Osteoblast (primary cell): ENCODE results near the gene SYT6. TPM values are rescaled to one million over a fixed set of nuclear protein-coding genes. Genes with fewer than 3 reads are reported as not detected.

Source experiments
- DNase-seq: peaks from one replicate; pipeline ENCODE4 v3.0.0; 2011; ENCODE audit warnings: low spot score, mixed read lengths; ENCODE audit not compliant: insufficient read length; ENCODE audit errors: missing footprints
- H2AFZ ChIP-seq: 2 replicates; pipeline ENCODE4 v1.6.0; 2011; ENCODE audit warnings: mild to moderate bottlenecking, low read length
- H3K27ac ChIP-seq: 2 replicates; pipeline ENCODE4 v1.5.1; 2011; ENCODE audit warnings: mild to moderate bottlenecking, low read depth, low read length, moderate library complexity
- H3K27me3 ChIP-seq: 2 replicates; pipeline ENCODE4 v1.6.0; 2012; ENCODE audit warnings: mild to moderate bottlenecking, control low read depth, inconsistent platforms, low read length, moderate library complexity; ENCODE audit not compliant: insufficient read depth
- H3K36me3 ChIP-seq: 2 replicates; pipeline ENCODE4 v1.5.1; 2011; ENCODE audit warnings: mild to moderate bottlenecking, low read length, control low read depth, moderate library complexity; ENCODE audit not compliant: insufficient read depth
- H3K4me1 ChIP-seq: 2 replicates; pipeline ENCODE4 v1.5.1; 2011; ENCODE audit warnings: mild to moderate bottlenecking, low read length, control low read depth, moderate library complexity; ENCODE audit not compliant: insufficient read depth
- H3K4me2 ChIP-seq: 2 replicates; pipeline ENCODE4 v1.6.0; 2011; ENCODE audit warnings: mild to moderate bottlenecking, low read length; ENCODE audit not compliant: insufficient read depth
- H3K4me3 ChIP-seq: fragments of 200-600 bp; sonication (generic); 3 replicates; pipeline ENCODE4 v1.5.1; 2012; ENCODE audit warnings: mild to moderate bottlenecking, low read length, inconsistent platforms; ENCODE audit not compliant: insufficient read depth
- H3K79me2 ChIP-seq: 2 replicates; pipeline ENCODE4 v1.6.0; 2012; ENCODE audit warnings: mild to moderate bottlenecking, low read length, control low read depth, inconsistent platforms; ENCODE audit not compliant: insufficient read depth
- H3K9me3 ChIP-seq: 2 replicates; pipeline ENCODE4 v1.5.1; 2011; ENCODE audit warnings: low read depth, low read length, control low read depth
- H4K20me1 ChIP-seq: 2 replicates; pipeline ENCODE4 v1.6.0; 2012; ENCODE audit warnings: mild to moderate bottlenecking, low read length, control low read depth; ENCODE audit not compliant: insufficient read depth
- CTCF ChIP-seq: IDR thresholded peaks from 2 replicates; pipeline ENCODE4 v1.5.1; 2011; ENCODE audit warnings: mild to moderate bottlenecking, low read depth, low read length, moderate library complexity; ENCODE audit errors: extremely low read depth
- total RNA-seq: library from RNA; depleted of rRNA; stranded (reverse); fragments of >200 nt; gene quantifications from 2 replicates; pipeline ENCODE4 v1.2.3, GENCODE V29; 2012

The SYT6 gene
- total RNA-seq, 1 donor: 0.36 TPM

GRCh38 chr1:114181356-114181755 lies 27.7 kb upstream of the SYT6 start:
- H3K4me3 ChIP-seq: no peak overlapping the region
- no peak overlapping the region for H2AFZ ChIP-seq
- H3K4me1 ChIP-seq: no peaks in the 10 kb centered on the region
- TF ChIP-seq CTCF: no peak
- no peak overlapping the region for H3K27ac ChIP-seq
- H3K36me3 ChIP-seq: no peaks in the 10 kb centered on the region
- H3K4me2 ChIP-seq: no peak overlapping the region
- no peak for DNase-seq
- H3K79me2 ChIP-seq: no peaks in the 10 kb centered on the region
- H4K20me1 ChIP-seq: no peaks in the 10 kb centered on the region
- H3K9me3 ChIP-seq: no peaks in the 10 kb centered on the region
- peaks cover 5% of the 10 kb centered on the region for H3K27me3 ChIP-seq

GRCh38 chr1:114180742-114181141 lies 27.1 kb upstream of the SYT6 start:
- TF ChIP-seq CTCF: no peak
- no peak overlapping the region for H3K4me3 ChIP-seq

GRCh38 chr1:114178936-114179335 lies 25.3 kb upstream of the SYT6 start:
- H3K79me2 ChIP-seq: no peaks in the 10 kb centered on the region
- H3K27me3 ChIP-seq: peaks cover 7% of the 10 kb centered on the region
- no peak for TF ChIP-seq CTCF
- DNase-seq: no peak
- no peak overlapping the region for H3K4me2 ChIP-seq
- no peaks in the 10 kb centered on the region for H3K36me3 ChIP-seq
- H3K27ac ChIP-seq: no peak overlapping the region
- no peak overlapping the region for H2AFZ ChIP-seq
- H4K20me1 ChIP-seq: no peaks in the 10 kb centered on the region
- no peaks in the 10 kb centered on the region for H3K9me3 ChIP-seq
- H3K4me3 ChIP-seq: no peak overlapping the region
- H3K4me1 ChIP-seq: no peaks in the 10 kb centered on the region

More at GRCh38 chr1:114180742-114181141, 27.1 kb upstream of the SYT6 start:
- H3K27ac ChIP-seq: no peak overlapping the region
- DNase-seq: no peak
- no peaks in the 10 kb centered on the region for H4K20me1 ChIP-seq
- H3K36me3 ChIP-seq: no peaks in the 10 kb centered on the region
- no peak overlapping the region for H3K4me2 ChIP-seq
- no peaks in the 10 kb centered on the region for H3K4me1 ChIP-seq
- H3K27me3 ChIP-seq: peaks cover 7% of the 10 kb centered on the region
- H3K79me2 ChIP-seq: no peaks in the 10 kb centered on the region
- H2AFZ ChIP-seq: no peak overlapping the region
- no peaks in the 10 kb centered on the region for H3K9me3 ChIP-seq

GRCh38 chr1:114177282-114177681 lies 23.6 kb upstream of the SYT6 start:
- H3K4me1 ChIP-seq: no peaks in the 10 kb centered on the region
- no peak overlapping the region for H3K4me2 ChIP-seq
- no peak overlapping the region for H3K27ac ChIP-seq
- H4K20me1 ChIP-seq: no peaks in the 10 kb centered on the region
- H3K36me3 ChIP-seq: no peaks in the 10 kb centered on the region
- H3K9me3 ChIP-seq: no peaks in the 10 kb centered on the region
- H2AFZ ChIP-seq: no peak overlapping the region
- H3K79me2 ChIP-seq: no peaks in the 10 kb centered on the region
- H3K4me3 ChIP-seq: no peak overlapping the region
- TF ChIP-seq CTCF: no peak
- peaks cover 11% of the 10 kb centered on the region for H3K27me3 ChIP-seq
- no peak for DNase-seq
